Hematopoietic multipotent progenitor cell treated with erythropoietin and hydrocortisone succinate and interleukin-3 and kit ligand, for 15 days (in vitro differentiated cells): Measurements from ENCODE around the gene SLC44A3.
A peak's percentile ranks its signal among the peaks of the same experiment; 100 is the strongest.

ENCODE experiments used
- DNase-seq: peaks from one replicate; pipeline ENCODE4 v3.0.0-alpha.2; 2015; ENCODE audit warnings: low spot score

Gene SLC44A3

GRCh38 chr1:94801919-94802546 is 18.1 kb upstream of the SLC44A3 start:
- peak; percentile 53 for DNase-seq

GRCh38 chr1:94803106-94803505 is 17.1 kb upstream of the SLC44A3 start:
- DNase-seq: no peak

GRCh38 chr1:94803517-94804441 is 16.4 kb upstream of the SLC44A3 start:
- no peak for DNase-seq

GRCh38 chr1:94804442-94804837 is 15.7 kb upstream of the SLC44A3 start:
- peak; percentile 49 for DNase-seq

- DNase-seq: peak; percentile 72
Measured at GRCh38 chr1:94805912-94806311, 14.2 kb upstream of the SLC44A3 start.

GRCh38 chr1:94806441-94806871 is 13.7 kb upstream of the SLC44A3 start:
- no peak for DNase-seq

GRCh38 chr1:94807742-94808491 is 12.2 kb upstream of the SLC44A3 start:
- DNase-seq: no peak

- DNase-seq: no peak
Measured at GRCh38 chr1:94808669-94809068, 11.5 kb upstream of the SLC44A3 start.

GRCh38 chr1:94812985-94813384 is 7.2 kb upstream of the SLC44A3 start:
- DNase-seq: no peak

GRCh38 chr1:94816030-94816429 is 4.1 kb upstream of the SLC44A3 start:
- DNase-seq: no peak

GRCh38 chr1:94817712-94818111 is 2.4 kb upstream of the SLC44A3 start:
- DNase-seq: no peak

- DNase-seq: no peak
Measured at GRCh38 chr1:94819238-94819944, 766 bp upstream of the SLC44A3 start.

- DNase-seq: no peak
Measured at GRCh38 chr1:94820936-94821335, 779 bp downstream of the SLC44A3 start.

GRCh38 chr1:94821636-94822305 is 1.6 kb downstream of the SLC44A3 start:
- no peak for DNase-seq

GRCh38 chr1:94823116-94823515 is 3.0 kb downstream of the SLC44A3 start:
- DNase-seq: no peak

- no peak for DNase-seq
Measured at GRCh38 chr1:94825936-94826335, 5.8 kb downstream of the SLC44A3 start.

GRCh38 chr1:94827434-94827833 is 7.3 kb downstream of the SLC44A3 start:
- DNase-seq: no peak

GRCh38 chr1:94828251-94828650 is 8.1 kb downstream of the SLC44A3 start:
- no peak for DNase-seq

- no peak for DNase-seq
Measured at GRCh38 chr1:94831641-94832040, 11.5 kb downstream of the SLC44A3 start.

- no peak for DNase-seq
Measured at GRCh38 chr1:94832446-94832845, 12.3 kb downstream of the SLC44A3 start.

GRCh38 chr1:94832931-94833585 is 12.9 kb downstream of the SLC44A3 start:
- DNase-seq: no peak
